ENCODE measurements around the gene PRMT7.

Gene PRMT7

DNA sequence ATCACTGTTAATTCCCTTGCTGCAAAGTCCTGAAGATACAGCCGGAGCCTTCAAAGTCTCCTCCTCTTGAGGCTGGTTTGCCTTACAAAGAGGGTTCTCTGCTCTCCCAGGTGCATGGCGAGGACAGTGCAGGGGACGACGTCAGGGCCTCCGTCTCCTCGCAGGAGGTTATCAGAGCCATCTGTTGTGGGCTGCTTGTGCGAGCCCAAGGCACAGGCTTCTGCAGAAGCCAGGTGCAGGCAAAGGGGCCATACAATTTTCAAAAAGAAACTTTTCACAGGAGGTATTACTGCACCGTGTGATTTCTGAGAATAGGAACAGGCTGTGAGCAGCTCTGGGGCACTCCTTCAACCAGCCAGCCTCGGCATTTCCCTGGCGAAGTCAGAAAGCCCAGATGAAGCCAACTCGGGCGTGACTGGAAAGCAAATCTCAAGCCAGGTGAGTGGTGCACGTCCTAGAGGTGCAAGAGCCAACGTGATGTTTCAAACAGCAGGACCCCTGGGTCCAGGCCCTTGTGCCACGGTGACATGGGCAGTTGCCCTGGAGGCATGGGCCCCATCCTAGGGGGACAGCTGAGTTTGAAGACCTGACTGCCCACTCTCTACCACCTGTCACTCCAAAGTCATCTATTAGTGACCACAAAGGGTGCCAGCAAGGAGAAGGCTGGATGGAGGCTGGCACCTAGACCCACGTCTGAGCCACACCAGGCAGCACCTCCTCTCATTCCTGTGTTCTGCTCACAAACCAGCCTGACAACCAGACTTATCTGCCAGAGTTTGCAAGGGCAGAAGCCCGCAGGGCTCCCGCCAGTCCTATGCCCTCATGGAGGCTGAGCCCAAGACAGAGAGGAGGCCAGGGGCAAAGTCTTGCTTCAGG is 68.9 kb downstream of the PRMT7 start:
- no peak for DNase-seq

DNA sequence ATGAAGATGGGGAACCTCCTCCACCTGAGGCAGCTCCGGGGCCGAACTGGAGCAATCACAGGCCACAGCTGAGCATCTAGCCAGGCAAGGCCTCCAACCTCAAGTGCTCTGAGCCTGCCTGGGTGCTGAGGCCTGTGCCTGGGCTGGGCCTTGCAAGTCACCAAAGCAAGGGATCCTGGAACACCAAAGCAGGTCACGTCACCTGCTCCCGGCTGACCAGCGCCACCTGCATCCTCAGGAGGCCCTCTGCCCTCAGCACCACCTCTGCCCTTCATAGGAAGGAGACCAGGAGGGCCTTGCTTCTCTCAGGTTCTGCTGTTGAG is 69.5 kb downstream of the PRMT7 start:
- no peak for DNase-seq

DNA sequence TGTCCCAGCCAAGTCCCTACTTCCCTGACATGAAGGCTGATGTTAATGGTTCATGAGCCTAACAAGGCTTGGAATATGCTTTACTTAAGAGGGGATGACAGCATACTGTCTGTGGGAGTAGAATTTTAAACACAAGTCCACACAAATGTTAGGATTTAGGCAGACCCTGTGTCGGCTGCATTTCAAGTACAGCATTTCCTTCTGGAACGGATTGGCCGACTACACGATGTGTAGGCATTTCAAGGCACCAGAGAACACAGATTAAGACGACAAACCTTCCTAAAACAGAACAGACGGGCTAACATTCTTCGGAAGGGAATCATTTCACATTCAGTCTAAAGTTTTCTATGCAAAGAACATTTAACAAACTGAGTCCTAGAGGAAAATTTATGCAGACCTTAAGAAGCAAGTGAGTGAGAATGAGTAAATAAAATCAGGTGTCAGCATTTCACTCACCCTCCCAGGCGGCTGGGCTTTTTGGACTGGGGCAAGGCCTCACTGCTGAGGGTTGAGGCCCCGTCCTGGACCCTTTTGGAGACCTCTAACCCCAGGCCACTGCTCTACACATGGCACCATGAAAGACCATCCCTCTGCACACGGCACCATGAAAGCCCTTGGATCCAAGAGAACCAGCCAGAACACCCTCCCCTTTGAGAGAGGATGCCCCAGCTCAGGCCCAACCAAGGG is 70.0 kb downstream of the PRMT7 start:
- no peak for DNase-seq

DNA sequence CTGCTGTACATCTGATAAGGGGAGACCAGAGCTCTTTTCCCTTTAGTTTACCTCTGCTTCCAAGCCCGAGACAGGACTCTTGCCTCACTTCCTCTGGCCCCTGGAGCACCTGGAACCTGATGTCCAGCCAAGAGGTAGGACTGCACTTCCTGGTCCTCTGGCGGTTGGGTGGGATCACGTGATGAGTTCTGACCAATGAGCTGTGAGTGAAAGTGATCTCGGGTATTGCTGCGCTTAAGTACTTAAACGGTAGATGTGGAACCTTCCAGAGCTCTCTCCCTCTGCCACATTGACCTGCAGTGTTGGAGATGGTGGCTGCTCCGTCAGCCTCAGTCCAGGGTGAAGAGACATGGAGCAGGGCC is 70.5 kb downstream of the PRMT7 start:
- no peak for DNase-seq

DNA sequence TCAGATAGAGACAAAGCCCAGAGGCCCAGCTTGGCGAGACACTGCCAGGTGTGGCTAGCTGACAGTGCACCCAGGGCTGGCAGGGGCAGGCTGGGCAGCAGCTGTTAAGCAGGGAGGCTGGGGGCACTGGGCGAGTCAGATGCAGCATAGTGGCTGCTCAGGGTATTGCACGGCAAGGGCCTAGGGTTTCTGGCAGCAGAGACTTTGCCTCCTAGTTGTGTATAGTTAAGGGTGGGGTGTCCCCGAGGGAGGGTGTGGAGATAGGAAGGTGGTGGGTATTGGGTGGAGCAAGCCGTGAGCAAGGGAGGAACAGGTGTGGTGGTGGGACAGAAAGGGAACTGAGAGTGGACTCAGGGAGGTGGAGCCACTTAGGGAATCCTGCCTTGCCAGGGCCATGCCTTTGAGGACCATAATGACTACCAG is 71.5 kb downstream of the PRMT7 start:
- peak; percentile 22 to 23 for DNase-seq

DNA sequence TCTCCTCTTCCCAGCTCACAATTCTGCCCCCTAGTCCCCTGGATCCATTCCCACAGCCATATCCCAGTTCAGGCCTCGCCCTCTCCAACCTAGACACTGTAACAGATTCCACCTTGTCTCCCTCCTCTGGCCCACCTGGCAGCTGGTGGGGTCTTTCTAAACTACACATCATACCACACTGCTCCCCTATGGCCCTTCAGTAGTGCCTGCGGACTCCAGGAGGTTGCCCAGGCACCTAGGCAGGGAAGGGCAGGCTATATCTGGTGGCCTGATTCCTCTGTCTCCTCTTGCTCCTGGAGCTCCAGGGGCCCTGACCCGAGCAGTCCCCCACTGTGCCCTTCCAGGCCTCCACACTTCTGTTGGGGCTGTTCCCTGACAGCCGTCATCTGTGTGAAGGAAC is 73.0 kb downstream of the PRMT7 start:
- no peak for DNase-seq

DNA sequence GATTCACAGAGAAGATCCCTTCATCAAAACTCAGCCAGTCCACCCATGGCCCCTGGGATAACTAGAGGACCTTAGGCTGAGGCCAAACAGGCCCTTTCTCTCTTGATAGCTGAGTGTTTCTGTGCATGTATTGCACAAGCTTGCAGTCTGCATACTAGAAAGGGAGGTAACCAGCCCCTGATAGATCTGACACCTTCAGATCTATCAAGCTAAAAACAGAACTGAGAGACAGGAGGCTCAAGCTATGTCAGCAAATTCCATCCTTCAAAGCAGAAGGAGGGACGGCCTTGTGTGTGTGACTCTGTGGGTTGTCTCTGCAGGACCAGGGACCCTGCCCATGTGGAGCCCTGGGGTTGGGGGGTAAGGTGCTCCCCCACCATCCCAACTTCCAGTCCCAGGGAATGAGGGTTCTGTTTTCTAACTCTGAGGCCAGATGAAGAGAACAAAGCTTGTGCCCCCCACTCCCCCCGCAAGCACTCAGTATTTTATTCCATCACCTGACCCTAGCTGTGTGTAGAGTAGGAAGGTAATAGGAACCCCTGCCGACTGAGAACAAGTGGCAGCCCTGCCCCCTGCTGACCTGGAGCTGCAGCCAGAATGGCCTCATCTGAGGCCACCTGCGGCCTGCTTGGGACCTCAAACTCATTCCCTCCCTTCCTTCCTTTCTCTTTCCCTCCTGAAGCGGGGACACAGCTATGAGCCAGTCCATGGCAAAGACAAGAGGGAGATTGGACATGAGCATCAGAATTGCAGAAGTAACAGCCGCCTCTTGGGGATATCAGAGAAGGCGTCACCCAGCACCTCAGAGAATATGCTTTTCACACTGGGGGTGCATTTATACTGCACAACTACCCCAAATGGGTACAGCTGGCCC is 73.7 kb downstream of the PRMT7 start:
- peak in 1 of 2 experiments; percentile 15 for DNase-seq

DNA sequence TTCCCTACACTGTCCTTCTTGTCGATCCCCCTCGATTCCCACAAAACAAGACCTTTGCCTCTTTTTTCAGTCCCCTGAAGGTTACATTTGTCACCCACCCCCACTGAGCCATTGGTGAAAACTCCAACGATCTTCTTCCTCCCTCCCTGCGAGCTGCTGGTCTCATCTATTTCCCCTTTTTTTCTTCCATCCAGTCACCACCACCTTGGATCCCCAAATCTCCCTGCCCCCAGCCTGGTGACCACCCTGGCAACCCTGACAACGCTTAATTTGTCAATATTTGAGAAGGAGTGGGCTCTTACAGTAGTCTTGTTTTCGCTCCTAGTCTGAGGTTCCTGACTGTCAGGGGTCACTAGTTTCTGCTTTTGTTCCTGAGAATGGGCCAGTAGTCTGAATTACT is 74.6 kb downstream of the PRMT7 start:
- DNase-seq = peak; percentile 36 to 41

DNA sequence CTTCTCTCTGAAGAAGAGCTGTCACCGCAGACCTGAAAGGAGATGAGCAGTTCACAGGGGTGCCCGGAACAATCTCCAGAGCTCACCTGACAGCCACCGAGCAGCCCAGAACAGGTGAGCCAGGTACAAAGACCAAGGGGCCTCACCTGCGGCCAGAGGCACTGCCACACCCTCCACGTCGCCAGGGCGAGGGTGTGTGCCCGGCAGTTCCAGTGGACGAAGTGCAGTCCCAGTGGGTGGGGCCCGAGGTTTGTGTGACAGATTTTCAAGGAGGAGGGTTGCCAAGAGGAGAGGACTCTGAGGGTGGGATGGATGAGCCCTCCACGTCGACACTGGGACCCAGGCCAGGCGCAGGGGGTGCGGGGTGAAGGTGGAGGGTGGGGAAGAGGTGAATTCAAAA is 75.8 kb downstream of the PRMT7 start:
- no peak for DNase-seq

DNA sequence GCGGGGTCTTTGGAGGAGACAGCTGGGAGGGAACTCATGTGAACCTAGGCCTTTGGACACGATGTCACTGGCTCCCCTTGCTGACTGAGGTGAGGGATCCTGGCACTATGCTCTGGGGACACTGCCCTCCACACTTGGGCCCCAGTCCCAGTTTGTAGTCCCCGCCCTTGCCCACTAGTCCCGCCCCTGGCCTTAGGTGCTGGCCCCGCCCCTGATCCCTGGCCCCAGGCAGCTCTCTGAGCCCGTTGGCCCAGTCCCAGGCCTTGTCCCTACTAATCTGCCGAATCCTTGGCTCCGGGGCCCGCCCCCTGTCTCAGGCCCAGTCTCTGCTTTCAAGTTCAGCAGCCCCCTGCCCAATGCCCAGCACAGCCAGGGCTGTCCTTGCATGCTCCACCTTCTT is 76.5 kb downstream of the PRMT7 start:
- DNase-seq = no peak

DNA sequence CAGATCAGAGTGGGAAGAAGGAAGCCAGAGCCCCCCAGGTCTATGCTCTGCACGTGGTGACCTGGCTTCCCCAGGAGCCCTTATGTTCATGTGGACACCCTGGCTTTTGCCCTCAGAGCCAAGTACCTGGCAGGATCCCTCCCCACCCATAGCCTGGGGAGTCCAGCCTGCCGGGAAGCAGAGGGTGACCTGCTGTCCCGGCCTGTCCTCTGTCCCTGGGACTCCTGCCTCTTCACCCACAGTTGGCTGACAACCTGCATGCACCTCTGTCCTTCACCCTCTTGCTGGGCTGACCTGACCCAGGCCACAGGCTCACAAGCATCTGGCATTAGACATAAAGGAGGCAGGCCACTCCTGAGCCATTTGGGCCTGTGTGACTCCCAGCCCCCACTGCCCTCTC is 77.3 kb downstream of the PRMT7 start:
- DNase-seq = no peak

DNA sequence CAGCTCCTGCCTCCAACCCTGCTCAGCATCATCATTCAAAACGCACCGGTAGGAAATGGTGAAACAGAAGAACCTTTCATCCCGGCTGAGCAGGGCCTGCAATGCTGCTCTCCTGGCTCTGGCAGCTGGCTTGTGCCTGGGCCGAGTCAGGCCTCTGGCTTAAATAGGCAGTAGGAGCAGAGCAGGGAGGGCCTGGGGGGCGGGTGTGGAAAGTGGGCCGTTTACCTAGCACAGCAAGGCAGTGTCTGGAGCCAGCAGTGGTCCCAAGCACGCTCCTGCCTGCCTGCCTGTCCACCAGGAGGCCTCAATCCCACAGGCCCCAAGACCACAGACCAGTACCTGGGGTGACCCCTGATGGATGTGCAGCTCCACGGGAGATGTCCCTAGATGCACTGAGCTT is 78.2 kb downstream of the PRMT7 start:
- DNase-seq = no peak

DNA sequence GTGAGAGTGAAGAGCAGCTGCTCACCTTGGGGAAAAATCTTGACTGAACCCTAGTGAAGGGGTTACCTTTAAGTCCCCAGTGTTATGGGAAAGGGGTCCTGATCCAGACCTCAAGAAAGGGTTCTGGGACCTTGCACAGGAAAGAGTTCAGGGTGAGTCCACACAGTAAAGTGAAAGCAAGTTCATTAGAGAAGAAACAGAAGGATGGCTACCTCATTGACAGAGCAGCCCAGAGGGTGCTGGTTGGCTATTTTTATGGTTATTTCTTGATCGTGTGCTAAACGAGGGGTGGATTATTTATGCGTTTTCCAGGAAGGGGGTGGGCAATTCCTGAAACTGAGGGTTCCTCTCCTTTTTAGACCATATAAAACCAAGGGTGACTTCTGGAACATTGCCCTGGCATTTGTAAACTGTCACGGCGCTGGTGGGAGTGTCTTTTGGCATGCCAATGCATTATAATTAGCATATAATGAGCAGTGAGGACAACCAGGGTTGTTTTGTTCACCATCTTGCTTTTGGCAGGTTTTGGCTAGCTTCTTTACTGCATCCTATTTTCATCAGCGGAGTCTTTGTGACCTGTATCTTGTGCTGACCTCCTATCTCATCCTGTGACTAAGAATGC is 79.0 kb downstream of the PRMT7 start:
- no peak for DNase-seq

DNA sequence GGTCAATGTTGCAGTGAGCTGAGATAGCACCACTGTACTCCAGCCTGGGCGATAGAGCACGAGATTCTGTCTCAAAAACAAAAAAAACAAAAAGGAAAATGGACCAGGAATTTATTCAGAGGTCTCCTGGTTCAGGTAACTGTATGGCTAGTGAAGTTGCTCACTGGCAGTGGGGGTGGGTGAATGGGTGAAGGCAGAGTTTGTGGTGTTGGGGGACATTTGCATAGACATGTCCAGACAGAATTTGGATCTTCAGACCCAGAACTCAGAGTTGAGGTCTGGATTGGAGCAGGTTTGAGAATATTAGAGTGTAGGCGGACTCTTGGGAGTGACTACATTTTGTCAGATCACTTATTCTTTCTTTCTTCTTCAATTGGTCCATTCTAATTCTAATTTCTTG is 82.5 kb downstream of the PRMT7 start:
- no peak for DNase-seq

DNA sequence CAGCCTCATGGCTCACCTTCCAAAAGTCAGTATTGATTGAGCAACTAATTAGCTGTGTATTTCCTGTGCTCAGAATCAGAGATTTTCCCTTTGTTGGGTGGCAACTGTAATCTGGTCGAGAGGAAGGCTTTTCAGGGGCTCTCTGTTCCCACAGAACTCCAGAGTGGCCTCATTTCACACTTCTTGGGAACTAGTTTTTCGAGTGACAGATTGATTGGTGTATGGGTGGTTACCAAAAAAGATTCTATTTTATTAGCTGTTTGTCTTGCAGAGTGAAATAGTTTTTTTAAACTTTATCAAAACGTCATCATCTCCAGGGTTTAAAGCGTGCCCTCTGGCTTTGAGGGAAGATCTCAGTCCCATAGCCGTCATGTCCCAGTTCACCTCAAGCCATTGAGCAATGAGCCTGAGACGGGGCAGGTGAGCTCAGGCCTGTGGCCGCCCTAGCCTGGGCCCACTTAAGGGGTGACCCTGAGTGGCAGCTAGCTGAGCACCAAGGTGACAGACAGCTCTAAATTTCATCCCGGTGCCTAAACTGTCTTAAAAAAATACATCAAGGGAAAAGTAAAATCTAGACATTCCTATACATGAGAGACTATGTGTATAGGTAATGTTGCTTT is 84.5 kb downstream of the PRMT7 start:
- DNase-seq = no peak

DNA sequence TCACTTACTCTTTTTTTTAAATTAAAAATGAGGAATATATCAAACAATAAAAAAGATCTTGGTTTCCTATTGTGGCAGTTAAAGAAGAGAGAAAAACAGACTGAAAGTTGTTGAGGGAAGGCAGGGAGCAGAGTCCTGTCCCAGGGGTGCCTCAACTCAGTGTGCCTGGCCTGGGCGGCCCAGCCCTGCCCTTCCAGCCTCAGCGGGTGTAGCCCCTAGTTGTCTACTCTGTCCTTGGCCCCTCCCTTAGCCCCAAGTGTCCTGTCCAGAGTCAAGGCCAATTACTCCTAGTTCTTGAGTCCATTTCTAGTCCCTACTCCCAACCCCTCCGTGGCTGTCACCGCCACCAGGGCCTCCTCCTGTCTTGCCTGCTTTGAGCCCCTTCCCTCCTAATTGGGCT is 85.0 kb downstream of the PRMT7 start:
- no peak for DNase-seq

DNA sequence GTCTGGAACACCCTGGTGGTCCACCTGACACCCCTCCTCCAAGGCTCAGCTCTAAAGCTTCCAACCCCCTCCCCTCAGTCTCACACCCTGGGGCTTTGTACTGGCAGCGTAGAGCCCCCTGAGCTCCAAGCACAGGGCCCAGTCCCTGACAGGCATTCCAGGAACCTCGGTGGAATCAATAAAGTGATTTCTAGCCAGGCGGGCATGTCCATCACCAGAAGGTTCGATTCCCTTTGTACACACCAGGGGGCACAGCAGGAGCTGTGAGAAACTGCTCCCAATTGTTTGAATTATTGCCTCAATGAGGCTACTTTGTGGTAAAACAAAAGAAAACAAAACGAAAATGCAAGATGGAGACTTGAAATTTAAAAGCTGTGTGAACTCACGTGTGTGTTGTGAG is 85.7 kb downstream of the PRMT7 start:
- DNase-seq = peak; percentile 26 to 51

DNA sequence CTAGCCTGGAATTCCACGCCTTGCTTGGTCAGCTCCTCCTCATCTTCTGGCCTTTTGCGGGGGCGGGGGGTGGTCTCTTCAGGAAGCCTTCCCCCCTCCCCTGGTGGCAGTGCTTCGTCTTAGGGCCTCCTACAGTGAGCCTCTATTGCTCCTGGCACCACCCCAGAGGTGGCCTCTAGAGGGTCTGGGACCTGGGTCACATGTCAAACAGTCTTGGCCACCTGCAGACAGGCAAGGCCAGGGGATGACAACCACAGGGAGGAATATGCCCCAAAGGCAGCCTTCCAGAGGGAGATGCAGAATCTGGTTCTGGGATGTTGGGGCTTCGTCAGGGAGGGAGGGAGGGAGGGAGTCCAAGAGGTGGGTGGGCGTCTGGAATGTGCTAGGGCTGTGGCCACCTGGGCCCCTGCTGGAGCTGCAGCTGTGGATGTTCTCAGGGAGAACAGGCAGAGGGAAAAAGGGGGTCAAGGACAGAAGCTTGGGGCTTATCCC is 86.9 kb downstream of the PRMT7 start:
- no peak for DNase-seq

DNA sequence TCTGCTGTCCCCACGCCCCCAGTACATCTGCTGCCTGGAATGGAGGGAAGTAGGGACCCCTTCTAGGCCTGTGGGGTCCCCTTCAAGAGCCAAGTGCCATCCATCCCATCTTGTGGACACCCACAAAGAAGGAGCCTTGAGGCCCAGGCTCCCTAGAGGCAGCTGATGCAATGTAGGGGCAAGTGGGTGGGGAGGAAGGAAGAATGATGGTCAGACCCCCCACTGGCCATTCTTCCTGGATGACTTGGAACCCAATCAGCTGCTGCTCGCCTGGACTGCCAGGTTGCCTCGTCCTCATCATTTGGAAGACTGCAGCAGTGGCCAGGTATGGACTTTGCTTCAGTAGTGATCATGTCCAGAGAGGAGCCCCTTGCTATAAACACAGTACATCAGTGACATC is 88.6 kb downstream of the PRMT7 start:
- DNase-seq = no peak

DNA sequence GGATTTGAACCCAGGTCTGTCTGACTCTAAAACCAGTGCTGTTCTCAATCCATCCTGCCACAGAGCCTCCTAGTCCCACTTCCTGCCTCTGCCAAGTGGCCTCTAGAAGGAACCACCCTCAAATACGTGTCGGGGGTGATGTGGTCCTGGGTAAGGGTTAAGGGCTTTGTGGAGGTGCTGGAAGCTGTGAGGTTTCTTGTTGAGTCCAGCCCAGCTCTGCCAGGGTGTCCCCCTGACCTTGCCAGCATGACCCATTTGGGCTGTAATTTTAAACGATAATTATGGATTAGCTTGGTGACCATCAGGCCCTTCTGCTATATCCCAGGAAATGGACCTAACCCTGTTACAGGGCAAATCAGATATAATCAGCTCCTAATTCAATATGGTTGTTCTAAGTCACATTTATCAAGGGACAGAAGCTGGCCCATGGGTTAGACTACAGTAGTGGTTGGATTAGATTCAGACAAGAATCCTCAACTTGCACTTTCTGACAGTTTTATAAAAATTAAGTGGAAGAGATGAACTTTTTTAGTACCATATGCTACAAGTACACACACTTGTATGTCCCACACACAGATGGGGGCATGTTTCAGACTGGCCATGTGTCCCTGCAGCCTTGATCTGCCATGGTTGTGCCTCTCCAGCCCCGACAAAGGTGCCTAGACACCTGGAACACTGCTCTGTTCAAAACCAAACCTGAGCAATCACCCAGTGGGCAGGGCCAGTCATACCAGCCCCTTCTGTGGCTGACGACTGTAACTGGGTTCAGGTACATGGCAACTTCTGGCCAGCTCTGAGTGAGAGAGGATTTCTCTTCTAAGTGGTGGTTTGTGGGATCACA is 89.5 kb downstream of the PRMT7 start:
- no peak for DNase-seq

DNA sequence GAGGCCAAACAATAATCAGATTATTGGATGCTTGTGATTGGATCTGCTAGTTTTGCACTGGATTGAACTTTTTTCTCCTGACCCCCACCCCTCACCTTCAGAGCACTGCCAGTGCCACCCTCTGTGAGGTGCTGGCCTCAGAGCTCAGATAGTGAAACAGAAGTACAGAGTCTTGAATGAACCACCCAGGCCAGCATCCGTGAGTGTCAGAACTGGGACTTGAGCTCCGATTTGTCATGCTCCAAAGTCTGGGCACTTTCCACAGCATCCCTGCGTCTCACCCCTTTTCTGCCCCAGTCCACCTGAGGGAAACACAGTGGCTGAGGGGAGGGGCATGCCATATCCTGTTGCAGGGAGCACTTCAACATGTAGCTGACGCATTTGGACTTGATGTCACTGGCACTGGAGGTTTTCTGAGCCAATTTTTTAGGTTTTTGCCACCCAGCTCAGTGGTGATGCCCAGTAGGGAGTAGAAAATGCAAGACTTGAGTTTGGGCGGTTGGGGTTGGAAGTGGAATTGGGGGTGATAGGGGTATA is 90.2 kb downstream of the PRMT7 start:
- DNase-seq = no peak
